Activated CD4-positive, alpha-beta T cell treated with anti-CD3 and anti-CD28 coated beads, Interleukin-2, amount 50 U/mL, for 1 hour (primary cell): ENCODE data around the gene FAM47C.
"Not testable (repeated sequence)": the region's sequence is repeated elsewhere in the genome, so short reads cannot be mapped to it uniquely, and the experiment has no call there.

ENCODE experiments used
- DNase-seq: peaks from one replicate; pipeline ENCODE4 v3.0.0-alpha.2; 2020

FAM47C gene

GRCh38 chrX:37008182-37008581 is at the start of gene FAM47C:
FAM47C (plus strand) TSS chrX:37008366; CDS start chrX:37008411, 45 bp downstream.
- not testable (repeated sequence) for DNase-seq

GRCh38 chrX:36961590-36961989 is 46.6 kb upstream of the FAM47C start:
- DNase-seq, result no peak

- DNase-seq, result no peak
Observed at GRCh38 chrX:36963069-36963808, 44.9 kb upstream of the FAM47C start.

- DNase-seq, result no peak
Observed at GRCh38 chrX:36963852-36964251, 44.3 kb upstream of the FAM47C start.

- no peak for DNase-seq
Observed at GRCh38 chrX:36973575-36973974, 34.6 kb upstream of the FAM47C start.

- no peak for DNase-seq
Observed at GRCh38 chrX:36974911-36975310, 33.3 kb upstream of the FAM47C start.

- no peak for DNase-seq
Observed at GRCh38 chrX:36978886-36979285, 29.3 kb upstream of the FAM47C start.

- DNase-seq, result no peak
Observed at GRCh38 chrX:36983831-36984230, 24.3 kb upstream of the FAM47C start.

- DNase-seq, result not testable (repeated sequence)
Observed at GRCh38 chrX:36985416-36986209, 22.6 kb upstream of the FAM47C start.

- DNase-seq, result no peak
Observed at GRCh38 chrX:36986231-36986630, 21.9 kb upstream of the FAM47C start.

GRCh38 chrX:36987212-36987611 is 21.0 kb upstream of the FAM47C start:
- DNase-seq, result not testable (repeated sequence)

- no peak for DNase-seq
Observed at GRCh38 chrX:37000140-37000539, 8.0 kb upstream of the FAM47C start.

GRCh38 chrX:37010496-37010895 is 2.3 kb downstream of the FAM47C start:
- DNase-seq, result no peak

- DNase-seq, result not testable (repeated sequence)
Observed at GRCh38 chrX:37034260-37034659, 26.1 kb downstream of the FAM47C start.

GRCh38 chrX:37036674-37037220 is 28.6 kb downstream of the FAM47C start:
- not testable (repeated sequence) for DNase-seq

GRCh38 chrX:37038814-37039213 is 30.6 kb downstream of the FAM47C start:
- DNase-seq, result not testable (repeated sequence)

- not testable (repeated sequence) for DNase-seq
Observed at GRCh38 chrX:37042956-37043885, 35.1 kb downstream of the FAM47C start.

- no peak for DNase-seq
Observed at GRCh38 chrX:37047776-37048175, 39.6 kb downstream of the FAM47C start.

GRCh38 chrX:37057572-37057971 is 49.4 kb downstream of the FAM47C start:
- DNase-seq, result not testable (repeated sequence)

- DNase-seq, result no peak
Observed at GRCh38 chrX:37060999-37061398, 52.8 kb downstream of the FAM47C start.
